Activated CD8-positive, alpha-beta T cell treated with anti-CD3 and anti-CD28 coated beads for 36 hours (primary cell): ENCODE results near the gene RPS6KA2. TPM values are rescaled to one million over a fixed set of nuclear protein-coding genes. Genes with fewer than 3 reads are reported as not detected.

Source experiments
- ATAC-seq: fragments of 200-7000 bp; cut with Tn5 transposase; one replicate; pipeline ENCODE4 v1.10.0; 2021; ENCODE audit warnings: mild to moderate bottlenecking, moderate library complexity
- CTCF ChIA-PET: fragments of 350-600 bp; sonication (Branson Sonifier 250); formaldehyde crosslinking; loops from one replicate; lab custom pipeline; 2021; ENCODE audit warnings: antibody characterized with exemption; lab: Charles Lee
- POLR2A ChIA-PET: fragments of 350-600 bp; sonication (Branson Sonifier 250); formaldehyde crosslinking; loops from one replicate; lab custom pipeline; 2021; ENCODE audit warnings: antibody characterized with exemption; lab: Charles Lee
- DNase-seq: peaks from one replicate; pipeline ENCODE4 v3.0.0-alpha.2; 2020
- H3K27ac Mint-ChIP-seq: one replicate; pipeline ENCODE4 v1.8.0; 2021; ENCODE audit warnings: mild to moderate bottlenecking, mixed read lengths
- H3K27me3 Mint-ChIP-seq: one replicate; pipeline ENCODE4 v1.8.0; 2021; ENCODE audit warnings: mixed read lengths
- H3K36me3 Mint-ChIP-seq: one replicate; pipeline ENCODE4 v1.8.0; 2021; ENCODE audit warnings: low read depth, mixed read lengths
- H3K4me1 Mint-ChIP-seq: one replicate; pipeline ENCODE4 v1.8.0; 2021; ENCODE audit warnings: low read depth, mixed read lengths
- H3K4me3 Mint-ChIP-seq: one replicate; pipeline ENCODE4 v1.8.0; 2021; ENCODE audit warnings: mild to moderate bottlenecking, moderate library complexity, mixed read lengths
- H3K9me3 Mint-ChIP-seq: one replicate; pipeline ENCODE4 v1.8.0; 2021; ENCODE audit warnings: mixed read lengths
- CTCF ChIP-seq: fragments of 200-600 bp; IDR thresholded peaks from one replicate; pipeline ENCODE4 v1.8.0; 2022; ENCODE audit warnings: antibody characterized with exemption, mild to moderate bottlenecking
- intact Hi-C: fragments of 100-400 bp; cut with micrococcal nuclease; formaldehyde crosslinking; loops from one replicate; pipeline ENCODE4 v1.10.0; 2022
- total RNA-seq, 2 experiments: library from RNA; stranded (reverse); gene quantifications; one replicate each; pipeline ENCODE4 v1.2.3, GENCODE V29; 2021

The RPS6KA2 gene
- total RNA-seq, 2 experiments from 2014 or later: 5.8 TPM

- no peaks in the 10 kb centered on the region for H3K4me1 Mint-ChIP-seq
- ChIA-PET POLR2A (no interaction called here), CTCF (no interaction called here)
- ATAC-seq (no peak), DNase-seq (no peak)
- intact Hi-C loops: no loop called here
- H3K36me3 Mint-ChIP-seq: no peaks in the 10 kb centered on the region
- H3K27ac Mint-ChIP-seq: no peak overlapping the region
- TF ChIP-seq CTCF: no peak
- no peaks in the 10 kb centered on the region for H3K9me3 Mint-ChIP-seq
- H3K27me3 Mint-ChIP-seq: no peaks in the 10 kb centered on the region
- H3K4me3 Mint-ChIP-seq: no peak overlapping the region
These were observed 27.8 kb downstream of the RPS6KA2 start for GRCh38 chr6:166599205-166599604.

- H3K4me3 Mint-ChIP-seq: no peak overlapping the region
- H3K27ac Mint-ChIP-seq: no peak overlapping the region
- no peak for TF ChIP-seq CTCF
- no peaks in the 10 kb centered on the region for H3K9me3 Mint-ChIP-seq
- ATAC-seq: no peak
- CTCF ChIA-PET: no interaction called here
- no peaks in the 10 kb centered on the region for H3K4me1 Mint-ChIP-seq
- H3K27me3 Mint-ChIP-seq: no peaks in the 10 kb centered on the region
- intact Hi-C loops: no loop called here
- POLR2A ChIA-PET: no interaction called here
- no peak for DNase-seq
- no peaks in the 10 kb centered on the region for H3K36me3 Mint-ChIP-seq
These were observed 28.5 kb downstream of the RPS6KA2 start for GRCh38 chr6:166598441-166599138.

- Mint-ChIP-seq H3K36me3 (no peaks in the 10 kb centered on the region), H3K4me1 (no peaks in the 10 kb centered on the region), H3K27me3 (no peaks in the 10 kb centered on the region), H3K9me3 (no peaks in the 10 kb centered on the region), H3K4me3 (no peak overlapping the region), H3K27ac (no peak overlapping the region)
- no peak for TF ChIP-seq CTCF
- POLR2A ChIA-PET: no interaction called here
- intact Hi-C loops: no loop called here
- CTCF ChIA-PET: no interaction called here
- ATAC-seq (no peak), DNase-seq (no peak)
These were observed 29.2 kb downstream of the RPS6KA2 start for GRCh38 chr6:166597711-166598440.

GRCh38 chr6:166596776-166597507 lies 30.1 kb downstream of the RPS6KA2 start:
- ATAC-seq: no peak
- H3K27me3 Mint-ChIP-seq: no peaks in the 10 kb centered on the region
- no peaks in the 10 kb centered on the region for H3K4me1 Mint-ChIP-seq
- intact Hi-C loops: no loop called here
- DNase-seq: no peak
- no peak for TF ChIP-seq CTCF
- H3K36me3 Mint-ChIP-seq: no peaks in the 10 kb centered on the region
- H3K4me3 Mint-ChIP-seq: no peak overlapping the region
- POLR2A ChIA-PET: interaction anchor here (0.7 kb wide), 1 partner anchor 29 kb away, joined by 4 read pairs; no protein-coding TSS in a partner anchor
- no peaks in the 10 kb centered on the region for H3K9me3 Mint-ChIP-seq
- CTCF ChIA-PET: no interaction called here
- no peak overlapping the region for H3K27ac Mint-ChIP-seq

GRCh38 chr6:166595949-166596348 lies 31.1 kb downstream of the RPS6KA2 start:
- POLR2A ChIA-PET: no interaction called here
- intact Hi-C loops: no loop called here
- Mint-ChIP-seq H3K27me3 (no peaks in the 10 kb centered on the region), H3K9me3 (no peaks in the 10 kb centered on the region), H3K36me3 (no peaks in the 10 kb centered on the region), H3K4me3 (no peak overlapping the region), H3K27ac (no peak overlapping the region), H3K4me1 (no peaks in the 10 kb centered on the region)
- DNase-seq (no peak), ATAC-seq (no peak)
- CTCF ChIA-PET: no interaction called here
- no peak for TF ChIP-seq CTCF
